MM.1S (cell line): ENCODE data around the gene PLTP.

Experiments used
- DNase-seq: peaks from one replicate; pipeline ENCODE4 v3.0.0-alpha.2; 2015
- H2AFZ ChIP-seq: fragments of 300-600 bp; sonication (generic); 2 replicates; pipeline ENCODE4 v1.6.0; 2016; ENCODE audit warnings: antibody characterized with exemption, low read length
- H3F3A ChIP-seq: fragments of 300-600 bp; sonication (generic); 2 replicates; pipeline ENCODE4 v1.6.1; 2016; ENCODE audit warnings: mild to moderate bottlenecking, antibody characterized with exemption, low read length, moderate library complexity, mixed read lengths; ENCODE audit not compliant: insufficient read depth
- H3K27ac ChIP-seq: fragments of 300-600 bp; sonication (generic); 2 replicates; pipeline ENCODE4 v1.5.1; 2016; ENCODE audit warnings: mild to moderate bottlenecking, low read length
- H3K27me3 ChIP-seq: fragments of 300-600 bp; sonication (generic); replicated peaks from 2 replicates; pipeline ENCODE4 v1.6.0; 2016; ENCODE audit warnings: low read length; ENCODE audit not compliant: insufficient read depth
- H3K36me3 ChIP-seq: fragments of 300-600 bp; sonication (generic); replicated peaks from 2 replicates; pipeline ENCODE4 v1.6.1; 2016; ENCODE audit warnings: mild to moderate bottlenecking, low read length, mixed read lengths; ENCODE audit not compliant: insufficient read depth
- H3K4me1 ChIP-seq: fragments of 300-600 bp; sonication (generic); 2 replicates; pipeline ENCODE4 v1.6.1; 2016; ENCODE audit warnings: low read length, mixed read lengths
- H3K4me2 ChIP-seq: fragments of 300-600 bp; sonication (generic); 2 replicates; pipeline ENCODE4 v1.6.0; 2016; ENCODE audit warnings: low read depth, low read length
- H3K4me3 ChIP-seq: fragments of 300-600 bp; sonication (generic); 2 replicates; pipeline ENCODE4 v1.5.1; 2016; ENCODE audit warnings: low read length, mixed read lengths
- H3K79me2 ChIP-seq: fragments of 300-600 bp; sonication (generic); 2 replicates; pipeline ENCODE4 v1.6.1; 2016; ENCODE audit warnings: mixed run types, low read length, mixed read lengths
- H3K9ac ChIP-seq: fragments of 300-600 bp; sonication (generic); 2 replicates; pipeline ENCODE4 v1.6.1; 2016; ENCODE audit warnings: low read length, mixed read lengths
- H3K9me2 ChIP-seq: fragments of 300-600 bp; sonication (generic); replicated peaks from 2 replicates; pipeline ENCODE4 v1.6.1; 2016; ENCODE audit warnings: mild to moderate bottlenecking, low read length, mixed read lengths; ENCODE audit not compliant: insufficient read depth
- H3K9me3 ChIP-seq: fragments of 300-600 bp; sonication (generic); replicated peaks from 2 replicates; pipeline ENCODE4 v1.6.1; 2016; ENCODE audit warnings: mild to moderate bottlenecking, low read length, mixed read lengths; ENCODE audit not compliant: insufficient read depth
- H4K20me1 ChIP-seq: fragments of 300-600 bp; sonication (generic); 2 replicates; pipeline ENCODE4 v1.6.1; 2016; ENCODE audit warnings: mild to moderate bottlenecking, low read length, moderate library complexity, mixed read lengths; ENCODE audit not compliant: insufficient read depth
- CTCF ChIP-seq: fragments of 300-600 bp; sonication (generic); IDR thresholded peaks from 2 replicates; pipeline ENCODE4 v1.5.1; 2016; ENCODE audit warnings: antibody characterized with exemption, low read length, mixed read lengths
- EZH2 ChIP-seq: fragments of 300-600 bp; sonication (generic); optimal IDR thresholded peaks from 2 replicates; pipeline ENCODE3; 2017; ENCODE audit warnings: low read depth, mild to moderate bottlenecking, antibody characterized with exemption, low read length, mixed read lengths
- EZH2phosphoT487 ChIP-seq: fragments of 300-600 bp; sonication (generic); IDR thresholded peaks from 2 replicates; pipeline ENCODE4 v1.6.1; 2018; ENCODE audit warnings: antibody characterized with exemption, low read length

The PLTP gene

GRCh38 chr20:45908084-45908483 lies 3.9 kb downstream of the PLTP start:
- Histone ChIP-seq H3K4me1 (peaks cover 3% of the 10 kb centered on the region; the same call in 1 of the 2 replicates), H3K27ac (no peak overlapping the region), H3K9me3 (no peaks in the 10 kb centered on the region), H3K36me3 (no peaks in the 10 kb centered on the region), H2AFZ (no peak overlapping the region), H3K4me3 (no peak overlapping the region), H3K27me3 (peaks cover 14% of the 10 kb centered on the region; the same call in 1 of the 2 replicates), H3F3A (no peaks in the 10 kb centered on the region), H3K9me2 (no peaks in the 10 kb centered on the region), H4K20me1 (no peaks in the 10 kb centered on the region), H3K4me2 (no peak overlapping the region), H3K79me2 (no peaks in the 10 kb centered on the region), H3K9ac (no peak overlapping the region)
- DNase-seq, result no peak
- TF ChIP-seq EZH2phosphoT487, result no peak
- TF ChIP-seq EZH2, result no peak
- TF ChIP-seq CTCF, result no peak

- H3F3A ChIP-seq, result no peaks in the 10 kb centered on the region
- no peaks in the 10 kb centered on the region for H4K20me1 ChIP-seq
- no peak for DNase-seq
- H3K9ac ChIP-seq, result no peak overlapping the region
- no peak overlapping the region for H3K4me2 ChIP-seq
- H3K4me3 ChIP-seq, result no peak overlapping the region
- no peaks in the 10 kb centered on the region for H3K79me2 ChIP-seq
- no peaks in the 10 kb centered on the region for H3K9me3 ChIP-seq
- H3K27me3 ChIP-seq, result peaks cover 13% of the 10 kb centered on the region; the same call in 1 of the 2 replicates
- TF ChIP-seq CTCF, result no peak
- TF ChIP-seq EZH2, result no peak
- TF ChIP-seq EZH2phosphoT487, result no peak
- peaks cover 3% of the 10 kb centered on the region; the same call in 1 of the 2 replicates for H3K4me1 ChIP-seq
- no peaks in the 10 kb centered on the region for H3K9me2 ChIP-seq
- H3K27ac ChIP-seq, result no peak overlapping the region
- no peak overlapping the region for H2AFZ ChIP-seq
- no peaks in the 10 kb centered on the region for H3K36me3 ChIP-seq
Observed at GRCh38 chr20:45907219-45907948, 4.6 kb downstream of the PLTP start.

GRCh38 chr20:45905505-45906079 lies 6.4 kb downstream of the PLTP start:
- H3K36me3 ChIP-seq, result no peaks in the 10 kb centered on the region
- no peaks in the 10 kb centered on the region for H3K9me3 ChIP-seq
- no peak for TF ChIP-seq CTCF
- TF ChIP-seq EZH2phosphoT487, result no peak
- no peak for TF ChIP-seq EZH2

More at GRCh38 chr20:45905505-45906079, 6.4 kb downstream of the PLTP start:
- Histone ChIP-seq H4K20me1 (no peaks in the 10 kb centered on the region), H3K4me1 (no peaks in the 10 kb centered on the region), H3K27ac (no peak overlapping the region), H3K9ac (no peak overlapping the region), H3K9me2 (no peaks in the 10 kb centered on the region), H3K79me2 (no peaks in the 10 kb centered on the region), H2AFZ (no peak overlapping the region), H3F3A (no peaks in the 10 kb centered on the region), H3K27me3 (no peaks in the 10 kb centered on the region), H3K4me2 (no peak overlapping the region), H3K4me3 (no peak overlapping the region)
- DNase-seq, result no peak
